ENCODE data around the gene SGPL1.
"Not testable (repeated sequence)": the region's sequence is repeated elsewhere in the genome, so short reads cannot be mapped to it uniquely, and the experiment has no call there.

The SGPL1 gene

GRCh38 chr10:70908406-70909296 is 92.9 kb downstream of the SGPL1 start:
- no peak for FAIRE-seq

- no peak for FAIRE-seq
Measured at GRCh38 chr10:70909326-70909935, 93.7 kb downstream of the SGPL1 start.

- FAIRE-seq = no peak
Measured at GRCh38 chr10:70910486-70911341, 95.0 kb downstream of the SGPL1 start.

- FAIRE-seq = no peak
Measured at GRCh38 chr10:70911386-70911785, 95.6 kb downstream of the SGPL1 start.

- no peak for FAIRE-seq
Measured at GRCh38 chr10:70912556-70912955, 96.8 kb downstream of the SGPL1 start.

- FAIRE-seq = no peak
Measured at GRCh38 chr10:70913191-70913892, 97.6 kb downstream of the SGPL1 start.

- no peak for FAIRE-seq
Measured at GRCh38 chr10:70913893-70914240, 98.1 kb downstream of the SGPL1 start.

GRCh38 chr10:70914316-70914864 is 98.6 kb downstream of the SGPL1 start:
- FAIRE-seq = no peak

- no peak for FAIRE-seq
Measured at GRCh38 chr10:70915206-70915605, 99.5 kb downstream of the SGPL1 start.

- no peak for FAIRE-seq
Measured at GRCh38 chr10:70915806-70916205, 100.1 kb downstream of the SGPL1 start.

GRCh38 chr10:70916241-70916640 is 100.5 kb downstream of the SGPL1 start:
- FAIRE-seq = no peak

- FAIRE-seq = no peak
Measured at GRCh38 chr10:70917226-70917625, 101.5 kb downstream of the SGPL1 start.

GRCh38 chr10:70917635-70918034 is 101.9 kb downstream of the SGPL1 start:
- FAIRE-seq = no peak

- FAIRE-seq = no peak
Measured at GRCh38 chr10:70918851-70919530, 103.2 kb downstream of the SGPL1 start.

GRCh38 chr10:70919906-70920305 is 104.2 kb downstream of the SGPL1 start:
- not testable (repeated sequence) for FAIRE-seq

GRCh38 chr10:70920519-70920918 is 104.8 kb downstream of the SGPL1 start:
- no peak for FAIRE-seq

- no peak for FAIRE-seq
Measured at GRCh38 chr10:70921285-70921684, 105.5 kb downstream of the SGPL1 start.

- FAIRE-seq = no peak
Measured at GRCh38 chr10:70923696-70924095, 107.9 kb downstream of the SGPL1 start.

GRCh38 chr10:70925377-70926225 is 109.9 kb downstream of the SGPL1 start:
- FAIRE-seq = no peak

GRCh38 chr10:70926226-70927000 is 110.7 kb downstream of the SGPL1 start:
- no peak for FAIRE-seq
